GM13976 (cell line): Measurements from ENCODE around the gene ZMYM1.
A peak's percentile ranks its signal among the peaks of the same experiment; 100 is the strongest.

Experiments
- DNase-seq: peaks from one replicate; pipeline ENCODE4 v3.0.0; 2012; ENCODE audit warnings: low spot score
- CTCF ChIP-seq: IDR thresholded peaks from 2 replicates; pipeline ENCODE4 v1.5.1; 2012; ENCODE audit warnings: borderline replicate concordance, mild to moderate bottlenecking; ENCODE audit not compliant: insufficient read depth; ENCODE audit errors: extremely low read depth, missing control alignments, control extremely low read depth
- in situ Hi-C: fragments of 300-500 bp; cut with MboI; formaldehyde crosslinking; loops from one replicate; pipeline ENCODE4 v1.12.0; 2022; ENCODE audit warnings: low sequenced_read_pairs, mixed read lengths, inconsistent platforms; ENCODE audit not compliant: unreplicated experiment

ZMYM1 gene

GRCh38 chr1:35079003-35079930 lies at the start of gene ZMYM1:
Gene ZMYM1 (plus strand): TSS chr1:35079385. CDS start chr1:35093988, 14,603 bp downstream.
- in situ Hi-C loops: no loop called here
- TF ChIP-seq CTCF: no peak
- DNase-seq: peak; percentile 92

GRCh38 chr1:35029761-35030160 lies 49.4 kb upstream of the ZMYM1 start:
- TF ChIP-seq CTCF: no peak
- no peak for DNase-seq
- in situ Hi-C loops: no loop called here

GRCh38 chr1:35030338-35030737 lies 48.8 kb upstream of the ZMYM1 start:
- in situ Hi-C loops: no loop called here
- TF ChIP-seq CTCF: no peak
- DNase-seq: no peak

- no peak for TF ChIP-seq CTCF
- DNase-seq: peak; percentile 46
- in situ Hi-C loops: no loop called here
Measured at GRCh38 chr1:35030756-35031446, 48.3 kb upstream of the ZMYM1 start.

GRCh38 chr1:35032384-35032739 lies 46.8 kb upstream of the ZMYM1 start:
- in situ Hi-C loops: no loop called here
- TF ChIP-seq CTCF: no peak

GRCh38 chr1:35033346-35033745 lies 45.8 kb upstream of the ZMYM1 start:
- no peak for TF ChIP-seq CTCF
- in situ Hi-C loops: no loop called here
- DNase-seq: no peak

More at GRCh38 chr1:35032384-35032739, 46.8 kb upstream of the ZMYM1 start:
- no peak for DNase-seq
